NCI-H2227 treated with DMSO at 0.1 percent for 48 hours (cell line): Measurements from ENCODE around the gene CBR4.
"Not testable (repeated sequence)": the region's sequence is repeated elsewhere in the genome, so short reads cannot be mapped to it uniquely, and the experiment has no call there.

Source experiments
- DNase-seq: peaks from one replicate; lab custom pipeline; 2025; lab: John Stamatoyannopoulos, UW

The CBR4 gene

GRCh38 chr4:168993714-168994510 lies 16.1 kb downstream of the CBR4 start:
- no peak for DNase-seq

GRCh38 chr4:168992952-168993482 lies 17.0 kb downstream of the CBR4 start:
- DNase-seq, result not testable (repeated sequence)

GRCh38 chr4:168981942-168982341 lies 28.1 kb downstream of the CBR4 start:
- DNase-seq, result no peak

GRCh38 chr4:168981460-168981859 lies 28.6 kb downstream of the CBR4 start:
- DNase-seq, result no peak

- DNase-seq, result no peak
Measured at GRCh38 chr4:168979338-168979737, 30.7 kb downstream of the CBR4 start.

- no peak for DNase-seq
Measured at GRCh38 chr4:168978001-168978700, 31.9 kb downstream of the CBR4 start.

GRCh38 chr4:168972596-168972995 lies 37.5 kb downstream of the CBR4 start:
- no peak for DNase-seq

GRCh38 chr4:168960716-168961115 lies 49.3 kb downstream of the CBR4 start:
- no peak for DNase-seq

GRCh38 chr4:168955674-168956073 lies 54.4 kb downstream of the CBR4 start:
- DNase-seq, result no peak

GRCh38 chr4:168952821-168953246 lies 57.2 kb downstream of the CBR4 start:
- not testable (repeated sequence) for DNase-seq

GRCh38 chr4:168945291-168945690 lies 64.8 kb downstream of the CBR4 start:
- no peak for DNase-seq

GRCh38 chr4:168942985-168943384 lies 67.1 kb downstream of the CBR4 start:
- DNase-seq, result no peak
